Measurements from ENCODE around the gene STPG4. TPM values are rescaled to one million over a fixed set of nuclear protein-coding genes. Genes with fewer than 3 reads are reported as not detected.
"Not testable (repeated sequence)": the region's sequence is repeated elsewhere in the genome, so short reads cannot be mapped to it uniquely, and the experiment has no call there.

STPG4 gene
- polyA plus RNA-seq, 5 donors: 0.13 to 0.73 (median 0.26) TPM

- DNase-seq: no peak
Observed at GRCh38 chr2:47127862-47128543, 27.1 kb downstream of the STPG4 start.

GRCh38 chr2:47126783-47127182 is 28.3 kb downstream of the STPG4 start:
- DNase-seq: no peak

- not testable (repeated sequence) for DNase-seq
Observed at GRCh38 chr2:47124740-47125139, 30.4 kb downstream of the STPG4 start.

GRCh38 chr2:47120424-47120823 is 34.7 kb downstream of the STPG4 start:
- not testable (repeated sequence) for DNase-seq

GRCh38 chr2:47119001-47119400 is 36.1 kb downstream of the STPG4 start:
- DNase-seq: no peak

- DNase-seq: no peak
Observed at GRCh38 chr2:47118581-47118980, 36.5 kb downstream of the STPG4 start.

GRCh38 chr2:47112665-47113435 is 42.3 kb downstream of the STPG4 start:
- DNase-seq: no peak

GRCh38 chr2:47109680-47110079 is 45.4 kb downstream of the STPG4 start:
- no peak for DNase-seq

- no peak for DNase-seq
Observed at GRCh38 chr2:47109007-47109375, 46.1 kb downstream of the STPG4 start.

GRCh38 chr2:47108267-47109006 is 46.7 kb downstream of the STPG4 start:
- DNase-seq: not testable (repeated sequence)

- not testable (repeated sequence) for DNase-seq
Observed at GRCh38 chr2:47107201-47107600, 47.9 kb downstream of the STPG4 start.

- not testable (repeated sequence) for DNase-seq
Observed at GRCh38 chr2:47106231-47106630, 48.9 kb downstream of the STPG4 start.

GRCh38 chr2:47099712-47100111 is 55.4 kb downstream of the STPG4 start:
- DNase-seq: not testable (repeated sequence)

GRCh38 chr2:47098953-47099352 is 56.2 kb downstream of the STPG4 start:
- DNase-seq: no peak

- no peak for DNase-seq
Observed at GRCh38 chr2:47097563-47097962, 57.5 kb downstream of the STPG4 start.

- no peak for DNase-seq
Observed at GRCh38 chr2:47096451-47096850, 58.7 kb downstream of the STPG4 start.

GRCh38 chr2:47095349-47096020 is 59.6 kb downstream of the STPG4 start:
- DNase-seq: no peak

GRCh38 chr2:47094511-47095142 is 60.5 kb downstream of the STPG4 start:
- DNase-seq: no peak

- no peak for DNase-seq
Observed at GRCh38 chr2:47093626-47094025, 61.5 kb downstream of the STPG4 start.

GRCh38 chr2:47092465-47092864 is 62.6 kb downstream of the STPG4 start:
- DNase-seq: no peak

GRCh38 chr2:47091118-47091517 is 64.0 kb downstream of the STPG4 start:
- DNase-seq: no peak

GRCh38 chr2:47089083-47089464 is 66.0 kb downstream of the STPG4 start:
- no peak for DNase-seq

Data from right lung (tissue), 5 donors.